Adrenal gland (tissue), 12 donors: ENCODE results near the gene TBC1D21. TPM values are rescaled to one million over a fixed set of nuclear protein-coding genes. Genes with fewer than 3 reads are reported as not detected.
A peak's percentile ranks its signal among the peaks of the same experiment; 100 is the strongest.

Source experiments
- DNase-seq, 7 donors: peaks; one replicate each; pipeline ENCODE4 v3.0.0-alpha.2; 2019 to 2020
- H3K27ac ChIP-seq, 5 donors: fragments of 200-600 bp; sonication (generic) in 4 of 5; 1 replicate in 3 of 5; 2 replicates in 2 of 5; pipeline versions ENCODE4 v1.5.1 to v1.8.0; 2016 to 2020; ENCODE audit warnings: mild to moderate bottlenecking in 1 of 5
- H3K27me3 ChIP-seq: fragments of 200-600 bp; 2 replicates; pipeline ENCODE4 v1.8.0; 2021
- H3K36me3 ChIP-seq, 2 donors: fragments of 200-600 bp; replicated peaks in 1 of 2; 1 replicate in 1 of 2; 2 replicates in 1 of 2; pipeline versions ENCODE4 v1.5.1 to v1.8.0; 2018 to 2022
- H3K4me1 ChIP-seq, 2 donors: fragments of 200-600 bp; replicated peaks in 1 of 2; 1 replicate in 1 of 2; 2 replicates in 1 of 2; pipeline versions ENCODE4 v1.5.1 to v1.8.0; 2018 to 2021
- H3K4me3 ChIP-seq, 4 donors: fragments of 200-600 bp; sonication (generic) in 3 of 4; one replicate each; pipeline ENCODE4 v1.5.1; 2016 to 2018
- H3K9me3 ChIP-seq, 3 donors: fragments of 200-600 bp; sonication (generic) in 1 of 3; replicated peaks in 1 of 3; 1 replicate in 2 of 3; 2 replicates in 1 of 3; pipeline versions ENCODE4 v1.5.1 to v1.8.0; 2016 to 2021
- POLR2A ChIP-seq, 2 donors: fragments of 450-650 bp; IDR thresholded peaks; one replicate each; pipeline ENCODE4 v1.6.1; 2017; ENCODE audit warnings: antibody characterized with exemption in 2 of 2, mild to moderate bottlenecking in 2 of 2, moderate library complexity in 1 of 2
- WGBS, 4 donors: extraction: QIAGEN DNeasy Blood & Tissue Kit in 2 of 4; methylation state at CpG; one replicate each; pipeline versions ENCODE4 v1.1.5 to v1.1.7; 2013 to 2017; 5-methylcytosine and 5-hydroxymethylcytosine counted together
- intact Hi-C, 2 donors: fragments of 100-400 bp; cut with DNase I; formaldehyde crosslinking; loops; one replicate each; pipeline versions ENCODE4 v1.14.1 to v1.15.0; 2022 to 2023
- polyA plus RNA-seq, 3 donors: library from polyadenylated mRNA; stranded (reverse); fragments of 200-250 nt in 2 of 3; fragments of 350-450 nt in 1 of 3; fragmentation: Illumina TruSeq in 1 of 3; extraction: RNeasy Lipid Tissue Mini Kit (QIAGEN cat#74804) in 1 of 3; gene quantifications; one replicate each; pipeline ENCODE4 v1.2.3, GENCODE V29; 2013 to 2014
- total RNA-seq, 9 donors: library from RNA; depleted of rRNA in 4 of 9; stranded (reverse); fragments of >200 nt in 4 of 9; fragments of 120-200 nt in 1 of 9; fragmentation: NEBNext Ultra II Directional in 1 of 9; extraction: Animal tissue kit (Norgen Biotek cat#: 25700) in 1 of 9; gene quantifications; one replicate each; pipeline versions ENCODE4 v1.1.0 to v1.2.4, GENCODE V29; 2013 to 2023
- TF ChIP-seq, protein P1 (sequence below), 6 experiments: fragments of 450-650 bp in 4 of 6; fragments of 200-600 bp in 2 of 6; sonication (generic) in 1 of 6; IDR thresholded peaks; 1 replicate in 5 of 6; 2 replicates in 1 of 6; pipeline versions ENCODE4 v1.5.1 to v1.8.0; 2016 to 2021; ENCODE audit warnings: antibody characterized with exemption in 6 of 6, mild to moderate bottlenecking in 2 of 6, moderate library complexity in 1 of 6
- donor health status: healthy with polysubstance abuse.
- donor health status: Bipolar disorder and iron deficiency.
- donor health status: DM: yes; HTN: yes; CAD: no.
- donor health status: DM: no; HTN: no; CAD: no.
- donor health status: DM: no; HTN: no; CAD: no.
- donor health status: DM: yes; HTN: yes; CAD: no.

The TBC1D21 gene
- total and polyA plus RNA-seq, 12 donors = not detected

DNA sequence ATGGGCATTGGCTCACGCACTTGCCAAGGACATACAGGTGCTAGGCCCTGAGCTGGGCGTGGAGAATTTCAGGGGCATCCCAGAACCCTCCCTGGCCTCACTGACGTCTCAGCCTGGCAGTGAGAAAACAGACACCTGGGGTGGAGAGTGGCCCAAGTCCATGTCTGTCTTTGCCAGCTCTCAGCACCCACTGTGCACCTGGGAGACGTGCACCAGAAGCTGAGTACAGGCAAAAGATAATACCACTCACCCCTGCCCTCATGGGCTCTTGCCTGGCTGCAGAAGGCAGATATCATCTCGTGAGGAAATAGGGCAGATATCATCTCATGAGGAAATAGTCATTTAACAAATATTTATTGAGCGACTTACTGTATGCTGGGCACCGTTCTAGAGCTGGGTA is 60.9 kb downstream of the TBC1D21 start:
- peaks cover 0 to 10% of the 10 kb centered on the region in 2 donors for H3K4me1 ChIP-seq
- intact Hi-C loops = no loop called here
- TF ChIP-seq, protein P1, sequence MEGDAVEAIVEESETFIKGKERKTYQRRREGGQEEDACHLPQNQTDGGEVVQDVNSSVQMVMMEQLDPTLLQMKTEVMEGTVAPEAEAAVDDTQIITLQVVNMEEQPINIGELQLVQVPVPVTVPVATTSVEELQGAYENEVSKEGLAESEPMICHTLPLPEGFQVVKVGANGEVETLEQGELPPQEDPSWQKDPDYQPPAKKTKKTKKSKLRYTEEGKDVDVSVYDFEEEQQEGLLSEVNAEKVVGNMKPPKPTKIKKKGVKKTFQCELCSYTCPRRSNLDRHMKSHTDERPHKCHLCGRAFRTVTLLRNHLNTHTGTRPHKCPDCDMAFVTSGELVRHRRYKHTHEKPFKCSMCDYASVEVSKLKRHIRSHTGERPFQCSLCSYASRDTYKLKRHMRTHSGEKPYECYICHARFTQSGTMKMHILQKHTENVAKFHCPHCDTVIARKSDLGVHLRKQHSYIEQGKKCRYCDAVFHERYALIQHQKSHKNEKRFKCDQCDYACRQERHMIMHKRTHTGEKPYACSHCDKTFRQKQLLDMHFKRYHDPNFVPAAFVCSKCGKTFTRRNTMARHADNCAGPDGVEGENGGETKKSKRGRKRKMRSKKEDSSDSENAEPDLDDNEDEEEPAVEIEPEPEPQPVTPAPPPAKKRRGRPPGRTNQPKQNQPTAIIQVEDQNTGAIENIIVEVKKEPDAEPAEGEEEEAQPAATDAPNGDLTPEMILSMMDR (IDR thresholded peaks at IDR 0.05) = no peak
- TF ChIP-seq POLR2A (IDR thresholded peaks at IDR 0.05) = no peak
- H3K36me3 ChIP-seq = no peaks in the 10 kb centered on the region
- DNase-seq = no peak
- 78 to 84% (median 81%) methylated on average over 6 to 7 of the region's 7 CpGs for WGBS, 4 donors
- peaks cover 4% of the 10 kb centered on the region for H3K27me3 ChIP-seq
- no peaks in the 10 kb centered on the region for H3K9me3 ChIP-seq
- H3K27ac ChIP-seq = no peak overlapping the region
- H3K4me3 ChIP-seq = no peak overlapping the region

DNA sequence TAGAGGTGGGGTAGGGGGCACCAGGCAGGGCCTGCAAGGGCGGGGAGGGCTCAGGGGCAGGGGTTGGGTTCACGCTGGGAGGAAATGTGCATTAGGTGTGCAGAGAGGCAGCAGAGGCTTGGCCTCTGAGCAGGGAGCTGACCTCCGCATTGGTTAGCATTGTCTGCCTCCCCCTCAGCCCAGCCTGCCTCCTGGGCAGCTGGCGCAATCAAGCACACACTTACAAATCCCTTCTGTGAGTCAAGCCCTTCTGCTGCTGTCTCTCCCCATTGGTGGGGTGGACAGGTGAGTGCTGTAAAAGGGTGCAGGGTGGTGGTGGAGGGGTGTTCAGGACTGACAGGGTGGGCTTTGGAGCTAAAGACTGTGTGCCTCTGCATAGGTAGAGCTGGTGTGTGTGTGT is 62.2 kb downstream of the TBC1D21 start:
- Histone ChIP-seq H3K27me3 (no peaks in the 10 kb centered on the region), H3K4me3 (no peak overlapping the region), H3K9me3 (no peaks in the 10 kb centered on the region), H3K4me1 (peaks cover 0 to 12% of the 10 kb centered on the region in 2 donors), H3K36me3 (no peaks in the 10 kb centered on the region), H3K27ac (peak overlapping the region in 1 of 5 donors; percentile 21)
- intact Hi-C loops = no loop called here
- TF ChIP-seq, protein P1 (IDR thresholded peaks at IDR 0.05) = no peak
- TF ChIP-seq POLR2A (IDR thresholded peaks at IDR 0.05) = no peak
- no peak for DNase-seq
- WGBS, 4 donors = 87 to 100% (median 94%) methylated on average over 1 to 4 of the region's 4 CpGs

DNA sequence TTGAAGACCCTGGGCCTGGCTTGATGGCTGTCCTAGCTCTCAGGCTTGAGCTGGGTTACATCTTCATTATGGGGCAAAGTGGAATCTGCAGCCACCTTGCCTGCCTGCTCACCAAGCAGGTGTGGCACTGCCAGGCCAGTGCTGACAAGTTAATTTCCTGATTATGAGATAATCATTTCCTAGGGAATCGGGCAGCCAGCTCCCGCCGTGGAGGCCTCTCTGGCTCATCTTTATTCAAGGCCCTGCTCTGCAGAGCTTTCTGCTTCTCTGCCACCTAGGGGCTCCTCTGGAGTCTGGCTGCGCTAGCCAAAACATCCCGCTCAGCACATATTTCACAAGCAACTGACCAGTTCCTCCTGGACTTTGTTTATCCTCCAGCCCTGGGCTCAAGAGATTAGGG is 62.8 kb downstream of the TBC1D21 start:
- DNase-seq = no peak
- Histone ChIP-seq H3K36me3 (no peaks in the 10 kb centered on the region), H3K27ac (peak overlapping the region in 1 of 5 donors; percentile 21), H3K27me3 (no peaks in the 10 kb centered on the region), H3K4me3 (no peak overlapping the region), H3K9me3 (no peaks in the 10 kb centered on the region), H3K4me1 (peaks cover 0 to 18% of the 10 kb centered on the region in 2 donors)
- WGBS, 4 donors = 41 to 82% (median 53%) methylated on average over 4 to 5 of the region's 5 CpGs
- TF ChIP-seq POLR2A (IDR thresholded peaks at IDR 0.05) = no peak
- TF ChIP-seq, protein P1 (IDR thresholded peaks at IDR 0.05) = no peak
- intact Hi-C loops = no loop called here

DNA sequence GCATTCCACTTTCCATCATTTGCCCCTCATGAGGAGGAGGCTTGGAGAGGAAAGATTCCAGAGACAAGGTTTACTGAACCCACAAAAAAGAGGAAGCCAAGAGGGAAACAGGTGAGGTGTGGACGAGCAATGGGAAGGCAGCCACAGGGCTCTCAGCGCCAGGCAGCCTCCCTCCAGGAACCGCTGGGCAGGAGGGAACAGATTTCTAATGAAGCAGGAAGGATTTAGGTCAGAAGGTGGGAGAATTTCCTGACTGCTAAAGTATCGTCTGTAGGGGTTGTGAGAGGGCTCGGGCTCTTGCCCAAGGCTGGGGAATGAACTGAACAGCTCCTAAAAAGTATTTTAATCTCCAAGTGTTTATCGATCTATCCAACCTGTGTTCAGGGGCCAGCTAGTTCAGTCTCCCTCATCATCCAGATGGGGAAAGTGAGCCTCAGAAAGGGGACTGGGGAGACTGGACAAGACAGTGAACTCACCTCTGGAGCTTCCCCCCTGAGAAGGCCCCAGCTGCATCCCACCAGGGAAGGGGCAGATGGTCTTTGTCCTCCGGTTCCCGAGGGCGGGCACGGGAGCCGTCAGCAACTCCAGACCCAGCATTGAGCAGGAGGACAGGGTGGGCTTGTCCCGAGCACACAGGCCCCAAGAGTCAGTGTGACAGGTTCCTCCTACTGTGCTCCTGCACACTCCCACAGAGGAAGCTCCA is 63.4 kb downstream of the TBC1D21 start:
- intact Hi-C loops = no loop called here
- Histone ChIP-seq H3K27ac (peak overlapping the region in 2 of 5 donors; percentile 12 to 40), H3K36me3 (no peaks in the 10 kb centered on the region), H3K9me3 (no peaks in the 10 kb centered on the region), H3K4me3 (no peak overlapping the region), H3K4me1 (peaks cover 0 to 18% of the 10 kb centered on the region in 2 donors), H3K27me3 (no peaks in the 10 kb centered on the region)
- TF ChIP-seq, protein P1 (IDR thresholded peaks at IDR 0.05) = no peak
- no peak for TF ChIP-seq POLR2A (IDR thresholded peaks at IDR 0.05)
- no peak for DNase-seq
- WGBS, 4 donors = 37 to 70% (median 59%) methylated on average over 7 to 12 of the region's 12 CpGs
